ENCODE measurements around the gene ZNF581.
A peak's percentile ranks its signal among the peaks of the same experiment; 100 is the strongest.

The ZNF581 gene

GRCh38 chr19:55598719-55599467, 44.6 kb upstream of the ZNF581 start (continued):
- TF ChIP-seq HOXC10 (CRISPR knock-in tag; IDR thresholded peaks at IDR 0.05) = 0 out of 2 replicates have a peak, but pooled peaks have one; percentile 38
- TF ChIP-seq KLF8 (tag by site-specific recombination; IDR thresholded peaks at IDR 0.05) = no peak
- no peak for TF ChIP-seq ZNF747 (tag by site-specific recombination; IDR thresholded peaks at IDR 0.05)
- TF ChIP-seq ZNF514 (tag by site-specific recombination; IDR thresholded peaks at IDR 0.05) = no peak
- peak; percentile 95 for TF ChIP-seq ZNF692 (tag by site-specific recombination; IDR thresholded peaks at IDR 0.05)
- TF ChIP-seq ZSCAN18 (tag by site-specific recombination; IDR thresholded peaks at IDR 0.05) = no peak
- no peak for TF ChIP-seq ZNF830 (tag by site-specific recombination; IDR thresholded peaks at IDR 0.05; ENCODE audit: low read depth)
- no peak for TF ChIP-seq ZIC2 (tag by site-specific recombination; IDR thresholded peaks at IDR 0.05)
- no peak for TF ChIP-seq ZNF580 (tag by site-specific recombination; IDR thresholded peaks at IDR 0.05)
- TF ChIP-seq ZNF626 (tag by site-specific recombination; IDR thresholded peaks at IDR 0.05) = no peak
- no peak for TF ChIP-seq ZNF654 (tag by site-specific recombination; IDR thresholded peaks at IDR 0.05; ENCODE audit: low read depth)
- TF ChIP-seq CTCF (tag by site-specific recombination; IDR thresholded peaks at IDR 0.05) = peak; percentile 7; the same call in 1 of the 2 replicates
- TF ChIP-seq ZNF785 (tag by site-specific recombination; IDR thresholded peaks at IDR 0.05) = no peak
- peak; percentile 89 for TF ChIP-seq ZEB2 (tag by site-specific recombination; IDR thresholded peaks at IDR 0.05)
- TF ChIP-seq ZNF777 (tag by site-specific recombination; IDR thresholded peaks at IDR 0.05; ENCODE audit: borderline replicate concordance) = no peak
- TF ChIP-seq SP7 (tag by site-specific recombination; IDR thresholded peaks at IDR 0.05) = 0 out of 2 replicates have a peak, but pooled peaks have one; percentile 54
- peak; percentile 37; the same call in 1 of the 2 replicates for TF ChIP-seq INSM2 (tag by site-specific recombination; IDR thresholded peaks at IDR 0.05)
- no peak for TF ChIP-seq ZBTB21 (tag by site-specific recombination; IDR thresholded peaks at IDR 0.05)
- TF ChIP-seq ZNF202 (tag by site-specific recombination; IDR thresholded peaks at IDR 0.05; ENCODE audit: borderline replicate concordance) = no peak
- 0 out of 2 replicates have a peak, but pooled peaks have one; percentile 27 for TF ChIP-seq OVOL3 (tag by site-specific recombination; IDR thresholded peaks at IDR 0.05)
- TF ChIP-seq ZNF48 (tag by site-specific recombination; IDR thresholded peaks at IDR 0.05) = no peak
- peak; percentile 46; the same call in 1 of the 2 replicates for TF ChIP-seq ZBTB44 (tag by site-specific recombination; IDR thresholded peaks at IDR 0.05)
- TF ChIP-seq ZNF449 (tag by site-specific recombination; IDR thresholded peaks at IDR 0.05) = no peak
- no peak for TF ChIP-seq GFI1B (tag by site-specific recombination; IDR thresholded peaks at IDR 0.05)
- TF ChIP-seq ZNF433 (tag by site-specific recombination; IDR thresholded peaks at IDR 0.05; ENCODE audit: low read depth) = no peak
- no peak for TF ChIP-seq REST (tag by site-specific recombination; IDR thresholded peaks at IDR 0.05)
